ENCODE measurements around the gene TMPRSS12.

DNA sequence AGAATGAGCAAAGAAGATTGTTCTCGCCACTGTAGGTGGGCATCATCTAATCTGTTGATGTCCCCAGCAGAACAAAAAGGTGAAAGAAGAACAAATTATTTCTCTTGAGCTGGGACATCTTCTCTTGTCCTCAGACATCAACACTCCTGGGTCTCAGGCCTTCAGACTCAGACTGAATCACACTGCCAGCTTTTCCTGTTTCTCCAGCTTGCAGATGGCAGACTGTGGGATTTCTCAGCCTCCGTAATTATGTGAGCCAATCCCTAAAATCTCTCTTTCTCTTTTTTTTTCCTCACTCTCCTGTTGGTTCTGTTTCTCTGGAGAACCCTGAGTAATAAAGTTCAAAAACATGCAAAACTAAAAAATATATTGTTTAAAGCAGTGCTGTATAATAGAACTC is 3.7 kb upstream of the TMPRSS12 start:
- TF ChIP-seq, protein P1, sequence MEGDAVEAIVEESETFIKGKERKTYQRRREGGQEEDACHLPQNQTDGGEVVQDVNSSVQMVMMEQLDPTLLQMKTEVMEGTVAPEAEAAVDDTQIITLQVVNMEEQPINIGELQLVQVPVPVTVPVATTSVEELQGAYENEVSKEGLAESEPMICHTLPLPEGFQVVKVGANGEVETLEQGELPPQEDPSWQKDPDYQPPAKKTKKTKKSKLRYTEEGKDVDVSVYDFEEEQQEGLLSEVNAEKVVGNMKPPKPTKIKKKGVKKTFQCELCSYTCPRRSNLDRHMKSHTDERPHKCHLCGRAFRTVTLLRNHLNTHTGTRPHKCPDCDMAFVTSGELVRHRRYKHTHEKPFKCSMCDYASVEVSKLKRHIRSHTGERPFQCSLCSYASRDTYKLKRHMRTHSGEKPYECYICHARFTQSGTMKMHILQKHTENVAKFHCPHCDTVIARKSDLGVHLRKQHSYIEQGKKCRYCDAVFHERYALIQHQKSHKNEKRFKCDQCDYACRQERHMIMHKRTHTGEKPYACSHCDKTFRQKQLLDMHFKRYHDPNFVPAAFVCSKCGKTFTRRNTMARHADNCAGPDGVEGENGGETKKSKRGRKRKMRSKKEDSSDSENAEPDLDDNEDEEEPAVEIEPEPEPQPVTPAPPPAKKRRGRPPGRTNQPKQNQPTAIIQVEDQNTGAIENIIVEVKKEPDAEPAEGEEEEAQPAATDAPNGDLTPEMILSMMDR (IDR thresholded peaks at IDR 0.05), result no peak
- TF ChIP-seq POLR2A (IDR thresholded peaks at IDR 0.05), result no peak
